ENCODE results near the gene TPPP3. TPM values are rescaled to one million over a fixed set of nuclear protein-coding genes. Genes with fewer than 3 reads are reported as not detected.

The TPPP3 gene
- total and polyA plus RNA-seq, 2 donors (not counting 3 experiments of a cell fraction or from before 2014, with no cell fraction given), result 0.33 to 1.3 TPM

GRCh38 chr16:67441907-67442306, 48.6 kb upstream of the TPPP3 start:
- intact Hi-C loops (cut with micrococcal nuclease), result no loop called here
- H3K4me3 ChIP-seq (replicated peaks in 1 of 3; ENCODE audit: insufficient read depth in 1 of 3, low read depth in 1 of 3, low read length in 3 of 3), result no peak overlapping the region
- H3K9me3 ChIP-seq (replicated peaks; ENCODE audit: control insufficient read depth, insufficient read depth, low read length), result no peaks in the 10 kb centered on the region
- BruUV-seq (replicated peaks), result no TSS peak
- H3K79me2 ChIP-seq (ENCODE audit: control insufficient read depth, insufficient read depth, low read length), result no peaks in the 10 kb centered on the region
- no peaks in the 10 kb centered on the region for H3K27me3 ChIP-seq (ENCODE audit: control insufficient read depth in 2 of 2, insufficient read depth in 2 of 2, low read length in 2 of 2)
- H3K4me2 ChIP-seq (ENCODE audit: insufficient read depth, low read length), result no peak overlapping the region
- H3K36me3 ChIP-seq (ENCODE audit: control insufficient read depth in 2 of 2, extremely low read depth in 1 of 2, insufficient read depth in 2 of 2, low read length in 2 of 2), result peaks cover 0 to 34% of the 10 kb centered on the region in 2 experiments
- no peaks in the 10 kb centered on the region for H3K4me1 ChIP-seq (ENCODE audit: control insufficient read depth, extremely low read depth, insufficient read depth, low read length)
- no peaks in the 10 kb centered on the region for H4K20me1 ChIP-seq (replicated peaks; ENCODE audit: control insufficient read depth, extremely low read depth, insufficient read depth, low read length)
- ChIA-PET CTCF (interaction anchor here (0.8 to 6.8 kb wide), 4 partner anchors 11 to 24 kb away, joined by 3 to 53 read pairs (median 6); partner anchors contain the start of gene HSD11B2), POLR2A (no interaction called here)
- H2AFZ ChIP-seq (ENCODE audit: low read depth, low read length), result no peak overlapping the region
- dilution Hi-C loops (cut with MboI; ENCODE audit: extremely low pct_ligation_motif_present, low sequenced_read_pairs), result no loop called here
- FAIRE-seq (no peak), DNase-seq (ENCODE audit: low read depth, low spot score) (no peak)
- H3K27ac ChIP-seq (ENCODE audit: insufficient read depth, low read depth, low read length), result no peak overlapping the region
- no peak overlapping the region for H3K9ac ChIP-seq (replicated peaks; ENCODE audit: extremely low read depth, insufficient read depth, low read length)
- TF ChIP-seq MYC (IDR thresholded peaks at IDR 0.05; ENCODE audit: low read depth, low read length) (no peak), POLR2A (IDR thresholded peaks at IDR 0.05; ENCODE audit: low read depth, low read length) (no peak), CTCF (IDR thresholded peaks at IDR 0.05; ENCODE audit: extremely low read depth in 1 of 2, insufficient read depth in 1 of 2, low read depth in 1 of 2, low read length in 2 of 2) (no peak), POLR2AphosphoS5 (IDR thresholded peaks at IDR 0.05; ENCODE audit: insufficient read depth, low read depth, low read length) (no peak), MAX (IDR thresholded peaks at IDR 0.05; ENCODE audit: insufficient read depth, insufficient read length) (no peak), FOS (IDR thresholded peaks at IDR 0.05; ENCODE audit: borderline replicate concordance, insufficient read depth, low read length) (no peak), EZH2 (IDR thresholded peaks at IDR 0.05; ENCODE audit: borderline replicate concordance, low read depth, low read length, severe bottlenecking) (no peak), JUN (IDR thresholded peaks at IDR 0.05; ENCODE audit: borderline replicate concordance, insufficient read depth, insufficient read length, low read depth) (no peak), GATA2 (IDR thresholded peaks at IDR 0.05; ENCODE audit: insufficient read depth, insufficient read length, low read depth, low read length) (no peak)
- no peaks in the 10 kb centered on the region for H3K9me1 ChIP-seq (replicated peaks; ENCODE audit: control insufficient read depth, extremely low read depth, insufficient read depth, low read length)

All from endothelial cell of umbilical vein (primary cell).